MM.1S (cell line): Measurements from ENCODE around the gene SPRYD3.

ENCODE experiments used
- DNase-seq: peaks from one replicate; pipeline ENCODE4 v3.0.0-alpha.2; 2015
- H2AFZ ChIP-seq: fragments of 300-600 bp; sonication (generic); 2 replicates; pipeline ENCODE4 v1.6.0; 2016; ENCODE audit warnings: antibody characterized with exemption, low read length
- H3F3A ChIP-seq: fragments of 300-600 bp; sonication (generic); 2 replicates; pipeline ENCODE4 v1.6.1; 2016; ENCODE audit warnings: mild to moderate bottlenecking, antibody characterized with exemption, low read length, moderate library complexity, mixed read lengths; ENCODE audit not compliant: insufficient read depth
- H3K27ac ChIP-seq: fragments of 300-600 bp; sonication (generic); 2 replicates; pipeline ENCODE4 v1.5.1; 2016; ENCODE audit warnings: mild to moderate bottlenecking, low read length
- H3K27me3 ChIP-seq: fragments of 300-600 bp; sonication (generic); replicated peaks from 2 replicates; pipeline ENCODE4 v1.6.0; 2016; ENCODE audit warnings: low read length; ENCODE audit not compliant: insufficient read depth
- H3K36me3 ChIP-seq: fragments of 300-600 bp; sonication (generic); replicated peaks from 2 replicates; pipeline ENCODE4 v1.6.1; 2016; ENCODE audit warnings: mild to moderate bottlenecking, low read length, mixed read lengths; ENCODE audit not compliant: insufficient read depth
- H3K4me1 ChIP-seq: fragments of 300-600 bp; sonication (generic); 2 replicates; pipeline ENCODE4 v1.6.1; 2016; ENCODE audit warnings: low read length, mixed read lengths
- H3K4me2 ChIP-seq: fragments of 300-600 bp; sonication (generic); 2 replicates; pipeline ENCODE4 v1.6.0; 2016; ENCODE audit warnings: low read depth, low read length
- H3K4me3 ChIP-seq: fragments of 300-600 bp; sonication (generic); 2 replicates; pipeline ENCODE4 v1.5.1; 2016; ENCODE audit warnings: low read length, mixed read lengths
- H3K79me2 ChIP-seq: fragments of 300-600 bp; sonication (generic); 2 replicates; pipeline ENCODE4 v1.6.1; 2016; ENCODE audit warnings: mixed run types, low read length, mixed read lengths
- H3K9ac ChIP-seq: fragments of 300-600 bp; sonication (generic); 2 replicates; pipeline ENCODE4 v1.6.1; 2016; ENCODE audit warnings: low read length, mixed read lengths
- H3K9me2 ChIP-seq: fragments of 300-600 bp; sonication (generic); replicated peaks from 2 replicates; pipeline ENCODE4 v1.6.1; 2016; ENCODE audit warnings: mild to moderate bottlenecking, low read length, mixed read lengths; ENCODE audit not compliant: insufficient read depth
- H3K9me3 ChIP-seq: fragments of 300-600 bp; sonication (generic); replicated peaks from 2 replicates; pipeline ENCODE4 v1.6.1; 2016; ENCODE audit warnings: mild to moderate bottlenecking, low read length, mixed read lengths; ENCODE audit not compliant: insufficient read depth
- H4K20me1 ChIP-seq: fragments of 300-600 bp; sonication (generic); 2 replicates; pipeline ENCODE4 v1.6.1; 2016; ENCODE audit warnings: mild to moderate bottlenecking, low read length, moderate library complexity, mixed read lengths; ENCODE audit not compliant: insufficient read depth
- EZH2 ChIP-seq: fragments of 300-600 bp; sonication (generic); optimal IDR thresholded peaks from 2 replicates; pipeline ENCODE3; 2017; ENCODE audit warnings: low read depth, mild to moderate bottlenecking, antibody characterized with exemption, low read length, mixed read lengths
- EZH2phosphoT487 ChIP-seq: fragments of 300-600 bp; sonication (generic); IDR thresholded peaks from 2 replicates; pipeline ENCODE4 v1.6.1; 2018; ENCODE audit warnings: antibody characterized with exemption, low read length
- TF ChIP-seq, protein P1 (sequence below): fragments of 300-600 bp; sonication (generic); IDR thresholded peaks from 2 replicates; pipeline ENCODE4 v1.5.1; 2016; ENCODE audit warnings: antibody characterized with exemption, low read length, mixed read lengths

The SPRYD3 gene

DNA sequence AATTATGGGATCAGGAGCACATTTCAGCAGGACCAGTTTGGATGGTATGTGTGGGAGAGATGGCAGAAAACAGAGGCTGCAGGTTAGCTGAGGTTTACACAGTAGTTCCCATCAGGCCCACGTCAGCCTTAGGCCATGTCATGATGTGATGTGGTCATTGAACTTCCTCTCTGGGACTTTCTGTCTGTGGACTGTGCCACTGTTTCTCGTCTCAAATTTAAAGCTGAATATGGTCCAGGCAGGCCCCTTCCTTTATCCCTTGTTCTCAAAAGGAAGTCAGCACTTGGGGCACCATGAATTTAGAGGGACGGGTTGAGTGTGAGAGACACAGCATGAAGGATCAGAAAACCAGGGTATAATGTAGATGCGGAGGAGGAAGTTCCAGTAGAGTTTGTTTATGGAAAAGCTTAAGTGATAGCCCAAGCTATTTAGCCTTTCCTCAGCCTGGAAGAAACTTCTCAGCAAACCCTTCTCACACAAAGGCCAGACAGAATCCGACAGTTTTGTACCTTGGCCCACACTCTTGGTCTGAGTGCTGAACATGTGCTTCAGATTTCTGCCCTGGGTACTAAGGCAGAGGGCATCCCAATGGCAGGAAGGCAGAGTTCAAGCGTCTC, 14.7 kb upstream of the SPRYD3 start:
- no peak overlapping the region for H3K27ac ChIP-seq

DNA sequence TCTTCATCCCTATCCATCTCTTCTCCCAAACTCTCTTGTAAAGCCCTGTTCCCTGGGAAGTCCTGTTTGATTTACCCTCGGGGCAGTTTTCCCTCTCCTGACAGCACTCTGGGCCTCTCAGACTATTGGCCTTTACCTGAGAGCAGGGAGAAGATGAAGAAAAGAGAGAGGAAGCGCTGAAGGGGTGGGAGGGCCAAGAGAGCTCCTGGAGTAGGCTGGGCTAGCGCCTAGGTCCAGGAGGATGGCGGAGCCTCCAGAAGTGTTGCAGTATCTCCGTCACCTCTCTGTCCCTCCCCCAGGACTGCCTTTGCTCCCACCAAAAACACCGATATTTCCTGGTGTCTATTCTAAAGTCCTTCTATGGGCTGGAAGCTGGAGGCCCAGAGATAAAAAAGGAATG, 12.6 kb upstream of the SPRYD3 start:
- no peak for DNase-seq
- Histone ChIP-seq H3K4me1 (no peaks in the 10 kb centered on the region), H3K4me2 (no peak overlapping the region), H2AFZ (no peak overlapping the region), H4K20me1 (no peaks in the 10 kb centered on the region), H3K4me3 (no peak overlapping the region), H3K27me3 (0 out of 2 replicates have a peak, but pooled peaks cover under 1% of the 10 kb centered on the region), H3K9me3 (no peaks in the 10 kb centered on the region), H3F3A (no peaks in the 10 kb centered on the region), H3K27ac (no peak overlapping the region), H3K79me2 (no peaks in the 10 kb centered on the region), H3K9ac (no peak overlapping the region), H3K9me2 (no peaks in the 10 kb centered on the region), H3K36me3 (no peaks in the 10 kb centered on the region)
- TF ChIP-seq EZH2 (no peak), EZH2phosphoT487 (no peak)
- TF ChIP-seq, protein P1, sequence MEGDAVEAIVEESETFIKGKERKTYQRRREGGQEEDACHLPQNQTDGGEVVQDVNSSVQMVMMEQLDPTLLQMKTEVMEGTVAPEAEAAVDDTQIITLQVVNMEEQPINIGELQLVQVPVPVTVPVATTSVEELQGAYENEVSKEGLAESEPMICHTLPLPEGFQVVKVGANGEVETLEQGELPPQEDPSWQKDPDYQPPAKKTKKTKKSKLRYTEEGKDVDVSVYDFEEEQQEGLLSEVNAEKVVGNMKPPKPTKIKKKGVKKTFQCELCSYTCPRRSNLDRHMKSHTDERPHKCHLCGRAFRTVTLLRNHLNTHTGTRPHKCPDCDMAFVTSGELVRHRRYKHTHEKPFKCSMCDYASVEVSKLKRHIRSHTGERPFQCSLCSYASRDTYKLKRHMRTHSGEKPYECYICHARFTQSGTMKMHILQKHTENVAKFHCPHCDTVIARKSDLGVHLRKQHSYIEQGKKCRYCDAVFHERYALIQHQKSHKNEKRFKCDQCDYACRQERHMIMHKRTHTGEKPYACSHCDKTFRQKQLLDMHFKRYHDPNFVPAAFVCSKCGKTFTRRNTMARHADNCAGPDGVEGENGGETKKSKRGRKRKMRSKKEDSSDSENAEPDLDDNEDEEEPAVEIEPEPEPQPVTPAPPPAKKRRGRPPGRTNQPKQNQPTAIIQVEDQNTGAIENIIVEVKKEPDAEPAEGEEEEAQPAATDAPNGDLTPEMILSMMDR = no peak

More for the DNA sequence above, 14.7 kb upstream of the SPRYD3 start:
- no peaks in the 10 kb centered on the region for H3K79me2 ChIP-seq
- H2AFZ ChIP-seq = no peak overlapping the region
- peaks cover 4% of the 10 kb centered on the region; the same call in 1 of the 2 replicates for H3F3A ChIP-seq
- H3K9ac ChIP-seq = no peak overlapping the region
- H3K4me2 ChIP-seq = no peak overlapping the region
- no peak overlapping the region for H3K4me3 ChIP-seq
- no peaks in the 10 kb centered on the region for H4K20me1 ChIP-seq
- TF ChIP-seq, protein P1 = no peak
- TF ChIP-seq EZH2 = no peak
- TF ChIP-seq EZH2phosphoT487 = no peak
- peaks cover 9% of the 10 kb centered on the region; the same call in 1 of the 2 replicates for H3K4me1 ChIP-seq
- 0 out of 2 replicates have a peak, but pooled peaks cover 7% of the 10 kb centered on the region for H3K27me3 ChIP-seq
- H3K9me2 ChIP-seq = no peaks in the 10 kb centered on the region
- no peaks in the 10 kb centered on the region for H3K9me3 ChIP-seq
- H3K36me3 ChIP-seq = no peaks in the 10 kb centered on the region
- DNase-seq = no peak

DNA sequence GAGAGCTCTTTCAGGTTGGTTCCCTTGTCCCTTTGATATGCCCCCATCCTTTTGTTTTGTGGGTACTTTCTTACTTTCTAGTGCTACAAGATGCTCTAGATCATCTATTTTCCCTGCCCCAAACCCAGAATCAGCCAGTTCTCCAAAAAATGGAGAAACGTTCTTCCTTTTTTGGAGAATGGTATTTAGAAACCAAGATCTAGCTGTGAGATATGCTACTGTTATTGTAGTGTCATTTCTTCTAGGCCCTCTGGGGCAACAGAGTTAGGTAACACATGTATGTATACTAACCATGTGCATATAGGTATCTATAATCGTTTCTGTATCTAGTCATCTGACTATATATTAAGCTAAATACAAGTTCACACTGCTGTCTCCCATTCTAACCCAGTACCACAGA, 11.4 kb upstream of the SPRYD3 start:
- DNase-seq = no peak
- no peaks in the 10 kb centered on the region for H3K79me2 ChIP-seq
- no peaks in the 10 kb centered on the region for H3F3A ChIP-seq
- TF ChIP-seq, protein P1 = no peak
- TF ChIP-seq EZH2phosphoT487 (no peak), EZH2 (no peak)
- H3K9me3 ChIP-seq = no peaks in the 10 kb centered on the region
- no peak overlapping the region for H3K4me3 ChIP-seq
- no peak overlapping the region for H2AFZ ChIP-seq
- H3K4me2 ChIP-seq = no peak overlapping the region
- no peaks in the 10 kb centered on the region for H3K36me3 ChIP-seq
- no peaks in the 10 kb centered on the region for H4K20me1 ChIP-seq
- H3K27ac ChIP-seq = no peak overlapping the region
- H3K9ac ChIP-seq = no peak overlapping the region
- no peaks in the 10 kb centered on the region for H3K9me2 ChIP-seq
- H3K27me3 ChIP-seq = no peaks in the 10 kb centered on the region
- H3K4me1 ChIP-seq = no peaks in the 10 kb centered on the region
